HS-27A (cell line): ENCODE data around the gene LIMD2.
"Not testable (repeated sequence)": the region's sequence is repeated elsewhere in the genome, so short reads cannot be mapped to it uniquely, and the experiment has no call there.

ENCODE experiments used
- DNase-seq: peaks from one replicate; pipeline ENCODE4 v3.0.0-alpha.2; 2012; ENCODE audit warnings: low read depth, missing footprints

Gene LIMD2

DNA sequence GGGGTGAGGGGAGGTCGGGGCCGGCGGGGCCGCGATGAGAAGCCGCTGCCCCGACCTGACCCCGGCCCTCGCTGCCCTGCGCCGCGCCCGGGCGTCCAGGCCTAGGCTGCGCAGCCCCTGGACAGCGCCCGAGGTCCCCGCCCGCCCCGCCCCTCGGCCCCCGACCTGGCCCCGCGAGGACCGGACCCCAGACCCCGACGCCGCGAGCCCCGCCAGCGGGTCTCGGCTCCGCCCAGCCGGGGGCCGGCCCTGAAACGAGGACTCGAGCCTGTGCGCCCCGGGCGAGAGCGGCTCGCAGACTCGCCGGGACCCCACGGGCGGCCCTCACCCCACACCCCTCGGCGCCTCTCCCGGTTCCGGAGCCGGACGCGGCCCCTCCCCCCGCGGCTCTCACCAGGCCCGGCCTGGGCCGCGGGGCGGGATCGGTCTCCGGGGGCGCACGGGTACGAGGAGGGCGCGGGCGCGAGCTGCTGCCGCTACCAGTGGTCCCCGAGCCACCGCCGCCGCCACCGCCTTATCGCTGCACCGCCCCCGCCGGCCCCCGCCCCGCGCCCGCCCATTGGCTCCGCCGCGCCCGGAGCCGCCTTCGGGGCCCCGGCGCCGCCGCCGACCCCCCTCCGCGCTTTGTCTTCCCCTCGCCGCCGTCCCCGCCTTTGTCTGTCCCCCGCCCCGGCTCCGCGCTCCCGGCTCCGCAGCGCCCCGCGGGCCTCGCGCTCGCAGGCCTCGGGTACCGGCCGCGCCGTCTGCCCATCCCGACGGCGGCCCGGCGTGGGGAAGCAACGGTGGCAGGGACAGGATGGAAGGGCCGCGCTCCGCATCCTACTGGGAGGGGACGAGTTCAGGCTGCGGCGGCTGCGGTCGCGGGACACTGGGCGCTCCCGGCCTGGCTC lies at the start of gene LIMD2:
Gene LIMD2, minus strand, starts transcription at position 488 of the 890 bp plus-strand sequence. CDS start 827 bp downstream, outside the sequence.
- no peak for DNase-seq

- DNase-seq = peak; percentile 64
These were observed 41.7 kb upstream of the LIMD2 start, which contains the start of gene STRADA for GRCh38 chr17:63741408-63742173. Gene STRADA (minus strand): TSS chr17:63741799. CDS start chr17:63728369, 13,430 bp downstream.

DNA sequence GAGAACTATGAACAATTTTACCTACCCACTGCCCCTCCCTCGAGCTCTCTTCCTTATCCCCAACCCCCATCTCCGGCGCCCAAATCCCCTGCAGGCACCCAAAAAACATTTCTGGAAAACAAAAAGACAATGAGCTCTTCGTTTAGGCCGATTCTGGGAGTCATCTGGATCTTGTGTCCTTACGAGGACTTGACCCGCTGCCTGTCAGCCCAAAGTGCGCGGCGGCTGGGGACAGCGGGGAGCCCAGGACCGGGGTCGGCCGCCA lies 41.1 kb upstream of the LIMD2 start:
- peak; percentile 0 for DNase-seq

DNA sequence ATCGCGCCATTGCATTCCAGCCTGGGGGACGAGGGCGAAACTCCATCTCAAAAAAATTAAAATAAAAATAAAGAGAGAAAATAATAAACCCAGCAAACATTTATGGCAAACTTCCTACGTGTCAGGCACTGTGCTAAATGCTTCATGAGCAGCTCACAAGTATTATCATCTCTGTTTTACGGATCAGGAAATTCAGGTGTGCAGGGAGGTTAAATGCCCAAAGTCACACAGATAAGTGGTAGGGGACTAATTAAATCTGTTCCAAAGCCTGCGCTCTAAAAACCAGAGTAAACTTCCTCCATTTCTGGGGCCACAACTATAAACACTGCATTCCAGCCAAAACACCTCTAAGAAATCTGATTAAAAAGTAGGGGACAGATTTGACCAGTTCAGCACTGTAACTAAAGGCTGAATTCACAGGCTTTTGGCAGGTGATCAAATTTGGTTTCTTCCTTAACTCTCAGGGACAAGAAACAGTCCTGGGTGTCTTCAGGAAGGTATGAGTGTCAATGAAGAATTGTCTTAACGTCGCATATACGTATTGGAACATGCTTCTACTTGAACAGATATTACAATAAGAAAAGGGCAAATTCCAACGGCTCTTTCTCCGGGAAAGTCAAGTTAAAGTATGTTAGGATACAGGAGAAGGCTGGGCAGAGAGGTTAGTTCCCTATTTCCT lies 40.7 kb upstream of the LIMD2 start:
- no peak for DNase-seq

DNA sequence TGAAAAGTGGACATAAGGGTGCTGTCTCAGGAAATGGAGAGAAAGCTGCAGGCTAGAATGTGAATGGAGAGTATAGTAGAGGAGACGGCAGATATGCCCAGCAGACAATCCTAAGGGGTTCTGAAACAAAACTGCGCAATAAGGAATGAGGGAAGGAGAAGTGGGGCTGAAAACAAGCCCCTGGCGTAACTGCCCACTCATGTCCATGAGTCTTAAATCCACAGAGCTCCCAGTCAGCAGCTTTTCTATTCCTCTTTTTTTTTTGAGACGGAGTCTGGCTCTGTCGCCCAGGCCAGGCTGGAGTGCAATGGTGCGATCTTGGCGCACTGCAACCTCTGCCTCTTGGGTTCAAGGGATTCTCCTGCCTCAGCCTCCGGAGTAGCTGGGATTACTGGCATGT lies 35.8 kb upstream of the LIMD2 start:
- DNase-seq = no peak

DNA sequence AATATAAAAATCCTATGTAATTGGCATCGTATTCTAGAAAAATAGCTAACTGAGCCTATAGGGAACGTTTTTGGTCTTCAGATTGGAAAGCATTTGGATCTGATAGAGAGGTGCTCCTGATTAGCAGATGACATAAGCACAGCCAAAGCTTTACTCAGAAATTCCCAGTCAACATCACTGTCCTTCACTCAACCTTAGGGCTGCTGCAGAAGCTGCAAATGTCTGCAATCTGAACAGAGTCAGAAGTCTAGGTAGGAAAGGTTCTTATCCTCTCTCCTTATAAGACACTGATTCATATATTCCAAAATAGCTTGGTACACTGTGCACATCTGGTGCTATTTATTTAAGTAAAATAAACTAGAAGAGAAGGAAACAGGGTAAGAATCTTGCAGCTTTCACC lies 22.5 kb upstream of the LIMD2 start:
- DNase-seq = no peak

GRCh38 chr17:63720194-63720593 lies 20.3 kb upstream of the LIMD2 start:
- not testable (repeated sequence) for DNase-seq

GRCh38 chr17:63718988-63719387 lies 19.1 kb upstream of the LIMD2 start:
- DNase-seq = no peak

GRCh38 chr17:63716426-63716825 lies 16.5 kb upstream of the LIMD2 start:
- no peak for DNase-seq

- DNase-seq = no peak
These were observed 14.8 kb upstream of the LIMD2 start for GRCh38 chr17:63714550-63715277.

GRCh38 chr17:63709110-63709509 lies 9.2 kb upstream of the LIMD2 start:
- DNase-seq = no peak

DNA sequence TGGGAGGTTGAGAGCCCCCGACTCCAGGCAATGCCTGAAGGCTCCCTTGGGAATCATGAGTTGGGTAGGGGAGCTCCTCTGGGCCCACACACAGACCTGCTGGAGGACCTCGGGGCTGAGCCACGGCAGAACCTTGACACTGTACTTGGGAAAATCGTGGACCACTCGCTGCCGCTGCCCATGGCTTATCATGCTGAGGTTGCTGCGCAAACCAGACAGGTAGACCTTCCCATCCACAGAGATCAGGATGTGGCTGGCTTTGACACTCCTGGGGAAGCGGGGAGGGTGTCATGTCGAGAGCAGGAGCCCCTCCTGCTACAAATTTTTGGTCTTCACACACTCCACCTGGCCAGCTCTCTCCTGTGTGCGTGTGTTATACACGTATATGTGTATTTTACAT lies 7.2 kb upstream of the LIMD2 start:
- DNase-seq = no peak

- no peak for DNase-seq
These were observed 6.6 kb upstream of the LIMD2 start for GRCh38 chr17:63706336-63707082.

DNA sequence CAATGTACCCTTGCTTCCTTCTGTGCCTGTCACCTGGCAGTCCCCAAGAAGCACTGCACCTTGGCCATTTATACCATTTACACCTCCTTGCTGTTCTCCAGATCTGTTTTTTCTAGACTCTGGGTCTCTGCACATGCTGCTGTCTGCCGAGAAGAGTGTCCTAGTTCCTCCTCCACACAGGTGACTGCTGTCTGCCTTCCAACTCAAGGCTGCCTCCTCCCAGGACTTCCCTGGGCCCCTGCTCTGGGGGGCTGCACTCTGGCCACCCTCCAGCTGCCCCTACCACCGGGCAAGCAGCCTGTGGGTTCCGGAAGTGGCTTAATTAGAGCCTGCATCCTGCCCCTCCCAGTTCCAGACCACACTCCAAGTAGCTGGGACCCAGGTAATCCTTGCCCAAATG lies 5.7 kb upstream of the LIMD2 start:
- no peak for DNase-seq

DNA sequence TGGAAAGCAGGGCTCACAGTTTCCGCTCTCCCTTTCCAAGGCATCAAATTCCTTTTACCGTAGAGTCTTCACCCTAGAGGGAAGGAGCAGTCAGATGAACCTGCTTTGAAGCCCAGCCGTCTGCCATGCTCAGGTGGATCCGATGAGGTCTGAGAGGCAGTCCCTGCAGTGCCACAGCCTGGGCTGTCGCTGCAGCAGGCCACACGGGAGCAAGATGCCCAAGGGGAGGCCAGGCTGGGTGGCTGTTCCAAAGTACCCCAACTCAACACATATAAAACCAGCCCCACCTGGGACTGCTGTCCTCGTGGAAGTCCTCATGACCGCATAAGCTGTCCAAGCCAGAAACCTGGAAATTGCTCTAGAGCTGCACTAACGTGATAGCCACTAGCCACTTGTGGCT lies 4.9 kb upstream of the LIMD2 start:
- DNase-seq = no peak

DNA sequence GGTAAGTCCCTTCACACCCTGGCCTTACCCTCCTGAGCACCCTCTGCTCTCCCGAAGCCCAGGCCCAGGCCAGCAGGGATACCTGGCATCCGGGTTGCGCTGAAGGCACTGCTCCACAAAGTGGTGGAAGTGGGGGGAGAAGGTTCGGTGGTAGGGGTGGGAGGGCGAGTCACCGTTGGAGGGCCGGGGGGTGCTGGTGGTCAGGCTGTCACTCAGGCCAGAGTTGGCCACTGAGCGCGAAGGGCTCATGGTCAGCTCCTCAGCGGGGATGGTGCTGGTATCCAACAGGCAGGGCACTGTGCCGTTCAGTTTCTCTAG lies 4.3 kb upstream of the LIMD2 start:
- DNase-seq = no peak

- DNase-seq = no peak
These were observed 3.8 kb upstream of the LIMD2 start for GRCh38 chr17:63703556-63704258.

DNA sequence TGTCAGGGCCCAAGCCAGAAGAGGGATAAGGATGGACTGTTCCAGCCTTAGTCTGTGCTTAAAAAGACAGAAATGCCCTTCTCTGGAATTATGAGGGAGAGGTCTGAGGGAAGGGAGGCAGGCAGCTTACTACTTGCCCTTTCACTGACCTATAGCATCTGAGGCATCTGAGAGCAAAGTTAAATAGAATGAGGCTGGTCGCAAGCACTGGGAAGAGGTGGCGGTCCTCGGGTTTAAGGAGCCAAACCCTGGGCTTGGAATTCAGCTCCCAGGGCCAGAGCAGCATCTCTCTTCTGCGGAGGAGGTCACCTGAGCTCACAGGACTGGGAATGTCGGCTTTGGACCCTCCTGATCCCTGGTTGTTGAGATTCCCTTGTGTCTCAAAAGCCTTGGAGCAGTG lies 3.1 kb upstream of the LIMD2 start:
- no peak for DNase-seq

- no peak for DNase-seq
These were observed 2.7 kb upstream of the LIMD2 start for GRCh38 chr17:63702721-63703015.

DNA sequence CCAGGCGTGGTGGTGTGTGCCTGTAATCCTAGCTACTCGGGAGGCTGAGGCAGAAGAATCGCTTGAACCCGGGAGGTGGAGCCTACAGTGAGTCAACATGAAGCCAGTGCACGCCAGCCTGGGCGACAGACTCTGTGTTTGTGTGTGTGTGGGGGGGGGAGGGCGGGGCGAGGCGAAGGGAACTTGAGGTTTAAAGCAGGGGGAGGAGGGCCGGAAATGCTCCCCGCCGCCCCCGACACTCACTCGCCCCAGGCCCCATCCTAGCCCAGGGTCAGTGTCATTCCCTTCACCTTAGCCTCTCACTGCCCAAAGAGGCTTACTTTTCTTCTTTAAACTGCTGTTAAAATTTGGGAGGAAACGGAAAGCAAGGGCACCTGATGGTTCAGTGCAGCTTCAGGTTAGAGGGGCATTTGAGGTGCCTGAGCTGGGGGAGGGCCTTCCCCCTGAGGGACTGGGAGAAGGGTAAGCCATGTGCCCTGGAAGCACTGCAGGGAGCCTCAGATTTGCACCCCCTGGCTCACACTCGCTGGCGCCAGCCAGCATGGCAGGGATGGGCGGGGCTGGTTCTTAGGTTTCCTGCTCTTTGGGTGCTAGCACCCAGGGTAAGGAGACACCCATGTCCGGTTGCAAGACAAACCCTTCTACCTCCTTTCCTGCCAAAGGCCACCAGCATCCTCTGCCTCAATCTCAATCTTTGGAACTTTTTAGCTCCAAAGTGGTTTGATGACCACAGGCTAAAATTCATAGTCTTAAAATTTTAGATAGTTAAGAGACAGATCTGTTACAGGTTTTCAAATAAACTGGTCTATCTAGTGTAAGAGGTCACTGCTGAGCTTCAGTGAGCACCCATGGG lies 2.2 kb upstream of the LIMD2 start:
- DNase-seq = no peak
